SK-N-SH (cell line): ENCODE results near the gene NANS.

ENCODE experiments used
- MEF2A ChIP-seq: IDR thresholded peaks from 2 replicates; pipeline ENCODE4 v1.4.0; 2012; ENCODE audit warnings: low read depth, borderline replicate concordance
- POLR2AphosphoS5 ChIP-seq: IDR thresholded peaks from 2 replicates; pipeline ENCODE4 v1.6.1; 2012; ENCODE audit warnings: low read depth, low read length
- RAD21 ChIP-seq: IDR thresholded peaks from 2 replicates; pipeline ENCODE4 v1.6.1; 2012; ENCODE audit warnings: mild to moderate bottlenecking, low read length
- SIN3A ChIP-seq: IDR thresholded peaks from 2 replicates; pipeline ENCODE4 v1.6.1; 2012; ENCODE audit warnings: low read depth, mild to moderate bottlenecking, low read length, moderate library complexity, borderline replicate concordance
- SMC3 ChIP-seq: IDR thresholded peaks from 2 replicates; pipeline ENCODE4 v1.6.1; 2012; ENCODE audit warnings: low read depth, low read length, improper control_type of control experiment
- TCF12 ChIP-seq: IDR thresholded peaks from 2 replicates; pipeline ENCODE4 v1.4.0; 2012
- YY1 ChIP-seq: IDR thresholded peaks from 2 replicates; pipeline ENCODE4 v1.4.0; 2012; ENCODE audit warnings: low read depth, mild to moderate bottlenecking
- TF ChIP-seq, protein P1 (sequence below): fragments of 150-350 bp; IDR thresholded peaks from 2 replicates; pipeline ENCODE4 v1.6.1; 2017; ENCODE audit warnings: antibody characterized with exemption, low read length, low read depth, borderline replicate concordance
- TF ChIP-seq, protein P2 (sequence below): fragments of 200-600 bp; sonication (generic); IDR thresholded peaks from 2 replicates; pipeline ENCODE4 v1.6.1; 2017; ENCODE audit warnings: antibody characterized with exemption, mild to moderate bottlenecking, moderate library complexity
- TF ChIP-seq, protein P3 (sequence below): IDR thresholded peaks from 2 replicates; pipeline ENCODE4 v1.4.0; 2012; ENCODE audit warnings: low read depth, borderline replicate concordance

DNA sequence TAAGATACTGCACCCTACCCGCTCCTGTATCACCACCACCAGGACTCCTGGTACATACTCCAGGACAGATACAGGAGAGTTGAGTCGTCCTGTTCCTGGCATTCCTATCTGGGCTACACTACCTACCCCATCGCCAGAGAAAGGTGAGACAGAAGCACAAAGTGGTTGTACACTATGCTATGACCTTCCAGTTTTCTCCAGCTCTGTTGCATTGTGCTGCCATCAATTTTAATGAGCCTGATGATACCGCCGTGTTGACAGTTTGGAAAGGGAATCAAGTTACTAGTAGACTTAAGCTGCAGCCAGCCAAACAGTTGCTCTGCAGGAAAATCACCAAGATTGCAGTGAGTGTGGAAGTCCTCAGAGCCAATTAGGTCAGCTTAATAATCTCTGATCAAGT is 38.2 kb upstream of the NANS start:
- TF ChIP-seq, protein P1, sequence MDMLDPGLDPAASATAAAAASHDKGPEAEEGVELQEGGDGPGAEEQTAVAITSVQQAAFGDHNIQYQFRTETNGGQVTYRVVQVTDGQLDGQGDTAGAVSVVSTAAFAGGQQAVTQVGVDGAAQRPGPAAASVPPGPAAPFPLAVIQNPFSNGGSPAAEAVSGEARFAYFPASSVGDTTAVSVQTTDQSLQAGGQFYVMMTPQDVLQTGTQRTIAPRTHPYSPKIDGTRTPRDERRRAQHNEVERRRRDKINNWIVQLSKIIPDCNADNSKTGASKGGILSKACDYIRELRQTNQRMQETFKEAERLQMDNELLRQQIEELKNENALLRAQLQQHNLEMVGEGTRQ: no peak
- TF ChIP-seq YY1 (no peak), POLR2AphosphoS5 (no peak), MEF2A (no peak), TCF12 (no peak), RAD21 (no peak), SIN3A (no peak), SMC3 (no peak)
- TF ChIP-seq, protein P2, sequence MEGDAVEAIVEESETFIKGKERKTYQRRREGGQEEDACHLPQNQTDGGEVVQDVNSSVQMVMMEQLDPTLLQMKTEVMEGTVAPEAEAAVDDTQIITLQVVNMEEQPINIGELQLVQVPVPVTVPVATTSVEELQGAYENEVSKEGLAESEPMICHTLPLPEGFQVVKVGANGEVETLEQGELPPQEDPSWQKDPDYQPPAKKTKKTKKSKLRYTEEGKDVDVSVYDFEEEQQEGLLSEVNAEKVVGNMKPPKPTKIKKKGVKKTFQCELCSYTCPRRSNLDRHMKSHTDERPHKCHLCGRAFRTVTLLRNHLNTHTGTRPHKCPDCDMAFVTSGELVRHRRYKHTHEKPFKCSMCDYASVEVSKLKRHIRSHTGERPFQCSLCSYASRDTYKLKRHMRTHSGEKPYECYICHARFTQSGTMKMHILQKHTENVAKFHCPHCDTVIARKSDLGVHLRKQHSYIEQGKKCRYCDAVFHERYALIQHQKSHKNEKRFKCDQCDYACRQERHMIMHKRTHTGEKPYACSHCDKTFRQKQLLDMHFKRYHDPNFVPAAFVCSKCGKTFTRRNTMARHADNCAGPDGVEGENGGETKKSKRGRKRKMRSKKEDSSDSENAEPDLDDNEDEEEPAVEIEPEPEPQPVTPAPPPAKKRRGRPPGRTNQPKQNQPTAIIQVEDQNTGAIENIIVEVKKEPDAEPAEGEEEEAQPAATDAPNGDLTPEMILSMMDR: no peak
- TF ChIP-seq, protein P3, sequence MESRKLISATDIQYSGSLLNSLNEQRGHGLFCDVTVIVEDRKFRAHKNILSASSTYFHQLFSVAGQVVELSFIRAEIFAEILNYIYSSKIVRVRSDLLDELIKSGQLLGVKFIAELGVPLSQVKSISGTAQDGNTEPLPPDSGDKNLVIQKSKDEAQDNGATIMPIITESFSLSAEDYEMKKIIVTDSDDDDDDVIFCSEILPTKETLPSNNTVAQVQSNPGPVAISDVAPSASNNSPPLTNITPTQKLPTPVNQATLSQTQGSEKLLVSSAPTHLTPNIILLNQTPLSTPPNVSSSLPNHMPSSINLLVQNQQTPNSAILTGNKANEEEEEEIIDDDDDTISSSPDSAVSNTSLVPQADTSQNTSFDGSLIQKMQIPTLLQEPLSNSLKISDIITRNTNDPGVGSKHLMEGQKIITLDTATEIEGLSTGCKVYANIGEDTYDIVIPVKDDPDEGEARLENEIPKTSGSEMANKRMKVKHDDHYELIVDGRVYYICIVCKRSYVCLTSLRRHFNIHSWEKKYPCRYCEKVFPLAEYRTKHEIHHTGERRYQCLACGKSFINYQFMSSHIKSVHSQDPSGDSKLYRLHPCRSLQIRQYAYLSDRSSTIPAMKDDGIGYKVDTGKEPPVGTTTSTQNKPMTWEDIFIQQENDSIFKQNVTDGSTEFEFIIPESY: no peak
